Breast epithelium (tissue), 3 donors: ENCODE measurements around the gene PGM5.
"Not testable (repeated sequence)": the region's sequence is repeated elsewhere in the genome, so short reads cannot be mapped to it uniquely, and the experiment has no call there.

Experiments
- POLR2A ChIP-seq: fragments of 450-650 bp; IDR thresholded peaks from one replicate; pipeline ENCODE4 v1.6.1; 2016; ENCODE audit warnings: antibody characterized with exemption, mild to moderate bottlenecking, moderate library complexity
- POLR2AphosphoS5 ChIP-seq, 3 donors: sonication (generic); formaldehyde crosslinking; IDR thresholded peaks; one replicate each; pipeline ENCODE4 v1.6.1; 2017; ENCODE audit warnings: antibody characterized with exemption in 3 of 3
- TF ChIP-seq, protein P1 (sequence below), 3 donors: fragments of 450-650 bp; IDR thresholded peaks; one replicate each; pipeline ENCODE4 v1.5.1; 2016 to 2017; ENCODE audit warnings: antibody characterized with exemption in 3 of 3, mild to moderate bottlenecking in 3 of 3, moderate library complexity in 3 of 3

DNA sequence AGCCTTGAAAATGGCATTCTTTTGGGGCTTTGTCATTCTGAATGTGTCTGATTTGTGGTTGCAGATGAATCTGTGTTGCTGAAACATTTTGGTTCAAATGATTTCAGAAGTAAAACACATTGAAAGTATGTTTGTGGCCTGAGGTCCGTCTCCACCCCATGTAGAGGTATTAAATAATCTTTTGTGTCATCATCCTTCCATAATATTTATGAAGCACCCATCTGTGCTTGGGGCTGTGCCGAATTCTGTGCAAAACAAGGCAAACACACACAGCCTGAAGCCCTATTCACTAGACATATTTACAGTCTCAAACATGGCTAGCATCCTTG is 40.6 kb downstream of the PGM5 start:
- TF ChIP-seq POLR2A; POLR2AphosphoS5 (IDR thresholded peaks at IDR 0.05): not testable (repeated sequence)
- TF ChIP-seq, protein P1, sequence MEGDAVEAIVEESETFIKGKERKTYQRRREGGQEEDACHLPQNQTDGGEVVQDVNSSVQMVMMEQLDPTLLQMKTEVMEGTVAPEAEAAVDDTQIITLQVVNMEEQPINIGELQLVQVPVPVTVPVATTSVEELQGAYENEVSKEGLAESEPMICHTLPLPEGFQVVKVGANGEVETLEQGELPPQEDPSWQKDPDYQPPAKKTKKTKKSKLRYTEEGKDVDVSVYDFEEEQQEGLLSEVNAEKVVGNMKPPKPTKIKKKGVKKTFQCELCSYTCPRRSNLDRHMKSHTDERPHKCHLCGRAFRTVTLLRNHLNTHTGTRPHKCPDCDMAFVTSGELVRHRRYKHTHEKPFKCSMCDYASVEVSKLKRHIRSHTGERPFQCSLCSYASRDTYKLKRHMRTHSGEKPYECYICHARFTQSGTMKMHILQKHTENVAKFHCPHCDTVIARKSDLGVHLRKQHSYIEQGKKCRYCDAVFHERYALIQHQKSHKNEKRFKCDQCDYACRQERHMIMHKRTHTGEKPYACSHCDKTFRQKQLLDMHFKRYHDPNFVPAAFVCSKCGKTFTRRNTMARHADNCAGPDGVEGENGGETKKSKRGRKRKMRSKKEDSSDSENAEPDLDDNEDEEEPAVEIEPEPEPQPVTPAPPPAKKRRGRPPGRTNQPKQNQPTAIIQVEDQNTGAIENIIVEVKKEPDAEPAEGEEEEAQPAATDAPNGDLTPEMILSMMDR (IDR thresholded peaks at IDR 0.05) = not testable (repeated sequence)
